BLaER1 (cell line): ENCODE results near the gene IFNE.

Experiments used
- H3K27ac ChIP-seq: shearing (Covaris generic); formaldehyde crosslinking; 2 replicates; pipeline ENCODE4 v1.8.1; 2022
- H3K27me3 ChIP-seq: shearing (Covaris generic); formaldehyde crosslinking; 2 replicates; pipeline ENCODE4 v1.8.1; 2022
- H3K36me3 ChIP-seq: shearing (Covaris generic); formaldehyde crosslinking; 2 replicates; pipeline ENCODE4 v1.8.1; 2022
- H3K4me1 ChIP-seq: shearing (Covaris generic); formaldehyde crosslinking; 2 replicates; pipeline ENCODE4 v1.8.1; 2022
- H3K4me2 ChIP-seq: shearing (Covaris generic); formaldehyde crosslinking; 2 replicates; pipeline ENCODE4 v1.8.1; 2022
- H3K4me3 ChIP-seq: shearing (Covaris generic); formaldehyde crosslinking; 2 replicates; pipeline ENCODE4 v1.8.1; 2022
- H3K9ac ChIP-seq: shearing (Covaris generic); formaldehyde crosslinking; 2 replicates; pipeline ENCODE4 v1.8.1; 2022
- H3K9me3 ChIP-seq: shearing (Covaris generic); formaldehyde crosslinking; 2 replicates; pipeline ENCODE4 v1.8.1; 2022
- H4K20me1 ChIP-seq: shearing (Covaris generic); formaldehyde crosslinking; 2 replicates; pipeline ENCODE4 v1.8.1; 2022
- Cebpa-rat ChIP-seq: shearing (Covaris generic); IDR thresholded peaks from 2 replicates; pipeline ENCODE4 v1.8.1; 2022

Gene IFNE

GRCh38 chr9:21432672-21433425 lies 49.3 kb downstream of the IFNE start:
- Histone ChIP-seq H3K9ac (no peak overlapping the region), H3K27me3 (no peaks in the 10 kb centered on the region), H3K36me3 (no peaks in the 10 kb centered on the region), H3K4me1 (no peaks in the 10 kb centered on the region), H3K27ac (no peak overlapping the region), H3K9me3 (no peaks in the 10 kb centered on the region), H3K4me2 (no peak overlapping the region), H4K20me1 (no peaks in the 10 kb centered on the region), H3K4me3 (no peak overlapping the region)
- TF ChIP-seq Cebpa-rat = no peak
